Immature natural killer cell (primary cell): ENCODE measurements around the gene DACT2. TPM values are rescaled to one million over a fixed set of nuclear protein-coding genes. Genes with fewer than 3 reads are reported as not detected.
A peak's percentile ranks its signal among the peaks of the same experiment; 100 is the strongest.
"Not testable (repeated sequence)": the region's sequence is repeated elsewhere in the genome, so short reads cannot be mapped to it uniquely, and the experiment has no call there.

ENCODE experiments used
- DNase-seq, 3 donors: peaks; one replicate each; pipeline ENCODE4 v3.0.0; 2022; ENCODE audit warnings: mixed read lengths in 1 of 3
- H3K27ac Mint-ChIP-seq, 6 donors: one replicate each; pipeline ENCODE4 v1.8.0; 2020; ENCODE audit warnings: mixed read lengths in 6 of 6, mild to moderate bottlenecking in 5 of 6, inconsistent platforms in 4 of 6, moderate library complexity in 3 of 6
- H3K27me3 Mint-ChIP-seq, 3 donors: one replicate each; pipeline ENCODE4 v1.8.0; 2020 to 2021; ENCODE audit warnings: low read depth in 3 of 3, mild to moderate bottlenecking in 3 of 3, mixed read lengths in 3 of 3, moderate library complexity in 3 of 3, inconsistent platforms in 1 of 3
- H3K36me3 Mint-ChIP-seq, 3 donors: one replicate each; pipeline ENCODE4 v1.8.0; 2020; ENCODE audit warnings: mixed read lengths in 3 of 3, inconsistent platforms in 2 of 3, mild to moderate bottlenecking in 2 of 3
- H3K4me1 Mint-ChIP-seq, 2 donors: one replicate each; pipeline ENCODE4 v1.8.0; 2020; ENCODE audit warnings: inconsistent platforms in 2 of 2, mild to moderate bottlenecking in 2 of 2, mixed read lengths in 2 of 2, moderate library complexity in 1 of 2
- H3K4me3 Mint-ChIP-seq, 5 donors: one replicate each; pipeline ENCODE4 v1.8.0; 2020; ENCODE audit warnings: mild to moderate bottlenecking in 5 of 5, mixed read lengths in 5 of 5, inconsistent platforms in 3 of 5, moderate library complexity in 3 of 5
- H3K9me3 Mint-ChIP-seq, 6 donors: one replicate each; pipeline ENCODE4 v1.8.0; 2020; ENCODE audit warnings: mild to moderate bottlenecking in 6 of 6, mixed read lengths in 6 of 6, inconsistent platforms in 4 of 6, moderate library complexity in 3 of 6
- polyA plus RNA-seq, 3 donors: library from polyadenylated mRNA; unstranded; fragments of 300-500 nt; fragmentation: Illumina TruSeq; gene quantifications; one replicate each; pipeline ENCODE4 v1.2.3, GENCODE V29; 2021

Gene DACT2
- polyA plus RNA-seq, 3 donors from 2014 or later = not detected

DNA sequence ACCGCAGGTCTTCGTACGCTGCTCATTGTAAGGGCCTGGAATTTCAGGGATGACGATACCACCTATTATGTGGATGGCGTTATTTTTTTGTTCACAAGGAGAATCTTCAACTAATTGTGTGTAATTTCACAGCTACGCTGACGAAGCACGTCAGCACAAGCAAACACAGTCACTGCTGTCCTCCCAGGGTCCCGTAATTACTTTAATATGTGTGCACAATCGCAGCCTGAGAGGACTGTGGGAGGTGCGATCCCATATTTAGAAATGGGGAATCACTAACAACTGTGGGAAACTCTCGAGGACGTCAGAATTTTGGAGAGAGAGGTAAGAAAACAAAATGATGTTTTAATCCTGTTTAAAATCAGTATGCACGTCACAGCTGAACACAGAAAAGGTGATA, 40.2 kb upstream of the DACT2 start:
- peaks cover 0 to 1% (median 0%) of the 10 kb centered on the region in 6 donors for H3K9me3 Mint-ChIP-seq
- peaks cover 0 to 3% (median 0%) of the 10 kb centered on the region in 3 donors for H3K36me3 Mint-ChIP-seq
- DNase-seq = no peak
- no peaks in the 10 kb centered on the region for H3K4me1 Mint-ChIP-seq
- no peak overlapping the region for H3K27ac Mint-ChIP-seq
- H3K4me3 Mint-ChIP-seq = no peak overlapping the region
- H3K27me3 Mint-ChIP-seq = peaks cover 1 to 9% (median 6%) of the 10 kb centered on the region in 3 donors

DNA sequence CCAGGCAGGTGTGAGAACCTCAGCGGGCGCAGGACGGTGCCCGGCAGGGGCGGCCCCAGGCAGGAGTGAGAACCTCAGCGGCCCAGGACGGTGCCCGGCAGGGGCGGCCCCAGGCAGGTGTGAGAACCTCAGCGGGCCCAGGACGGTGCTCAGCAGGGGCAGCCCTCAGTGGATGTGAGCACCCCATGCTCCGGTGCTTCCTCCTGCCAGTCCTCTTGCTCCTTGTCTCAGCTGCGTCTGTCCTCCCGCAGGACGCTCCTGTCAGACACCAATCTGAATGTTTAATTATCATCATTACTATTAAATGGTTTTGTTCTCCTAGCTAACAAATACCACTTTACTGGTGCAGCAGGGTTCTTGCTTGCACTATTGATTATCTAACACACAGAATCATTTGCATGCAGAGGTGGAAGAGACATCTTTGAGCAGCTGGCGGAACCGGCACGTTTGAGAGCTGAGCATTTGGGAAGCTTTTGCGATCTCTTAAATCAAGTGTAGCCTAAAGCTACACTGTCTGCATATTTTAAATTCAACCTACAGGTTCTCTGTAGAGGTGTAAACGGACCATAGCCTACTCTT, 39.4 kb upstream of the DACT2 start:
- DNase-seq = no peak
- Mint-ChIP-seq H3K27ac (peak overlapping the region in 1 of 6 donors; percentile 70), H3K4me1 (no peaks in the 10 kb centered on the region), H3K4me3 (no peak overlapping the region), H3K9me3 (no peaks in the 10 kb centered on the region), H3K27me3 (peaks cover 0 to 6% (median 4%) of the 10 kb centered on the region in 3 donors), H3K36me3 (peaks cover 0 to 3% (median 0%) of the 10 kb centered on the region in 3 donors)

DNA sequence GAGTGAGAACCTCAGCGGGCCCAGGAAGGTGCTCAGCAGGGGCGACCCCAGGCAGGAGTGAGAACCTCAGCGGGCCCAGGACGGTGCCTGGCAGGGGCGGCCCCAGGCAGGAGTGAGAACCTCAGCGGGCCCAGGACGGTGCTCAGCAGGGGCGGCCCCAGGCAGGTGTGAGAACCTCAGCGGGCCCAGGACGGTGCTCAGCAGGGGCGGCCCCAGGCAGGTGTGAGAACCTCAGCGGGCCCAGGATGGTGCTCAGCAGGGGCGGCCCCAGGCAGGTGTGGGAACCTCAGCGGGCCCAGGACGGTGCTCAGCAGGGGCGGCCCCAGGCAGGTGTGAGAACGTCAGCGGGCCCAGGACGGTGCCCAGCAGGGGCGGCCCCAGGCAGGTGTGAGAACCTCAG, 37.3 kb upstream of the DACT2 start:
- H3K4me1 Mint-ChIP-seq, DNase-seq, H3K27ac Mint-ChIP-seq, H3K9me3 Mint-ChIP-seq, H3K4me3 Mint-ChIP-seq, H3K36me3 Mint-ChIP-seq: not testable (repeated sequence)
- H3K27me3 Mint-ChIP-seq = peaks cover 0 to 10% (median 4%) of the 10 kb centered on the region in 3 donors

DNA sequence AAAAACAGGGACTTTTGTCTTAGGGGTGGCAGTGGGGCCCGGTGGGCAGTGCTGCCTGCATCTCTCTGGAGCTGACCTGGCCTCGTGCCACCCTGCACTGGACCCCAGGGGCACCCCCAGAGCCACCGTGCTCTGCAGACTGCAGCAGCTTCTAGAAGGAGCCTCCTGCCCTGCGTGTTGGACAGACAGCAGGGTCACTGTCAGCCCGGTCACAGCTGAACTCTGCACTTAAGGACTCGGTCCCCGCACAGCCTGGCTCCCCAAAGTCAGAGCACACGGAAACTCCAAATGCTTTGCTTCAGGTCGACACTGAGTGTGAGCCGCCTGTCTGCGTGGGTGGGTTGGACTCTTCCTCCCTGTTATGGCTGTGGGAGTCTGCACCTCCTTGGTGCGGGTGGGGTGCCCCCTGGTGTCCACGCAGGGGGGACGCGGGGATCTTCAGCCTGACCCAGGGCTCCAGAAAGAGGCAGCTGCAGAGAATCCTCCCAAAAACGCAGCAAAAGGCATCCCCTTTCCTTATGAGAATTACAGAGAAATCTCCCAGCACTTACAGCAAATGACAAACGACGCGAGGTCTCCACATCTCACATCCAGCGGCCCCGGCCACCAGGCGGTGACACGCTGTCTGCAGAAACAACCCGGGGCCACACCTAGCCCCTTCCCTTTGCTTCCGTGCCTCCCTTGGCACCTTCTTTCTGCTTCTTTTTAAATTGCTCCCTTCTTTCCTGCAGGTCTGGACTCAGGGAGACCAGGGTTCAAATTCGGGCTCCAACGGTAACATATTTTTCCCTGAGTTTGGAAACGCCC, 36.3 kb upstream of the DACT2 start:
- DNase-seq = peak; percentile 34 to 68 (median 59)
- peaks cover 0 to 6% (median 0%) of the 10 kb centered on the region in 3 donors for H3K36me3 Mint-ChIP-seq
- H3K4me3 Mint-ChIP-seq = no peak overlapping the region
- peak overlapping the region in 1 of 6 donors; percentile 53 for H3K27ac Mint-ChIP-seq
- peaks cover 0 to 2% of the 10 kb centered on the region in 2 donors for H3K4me1 Mint-ChIP-seq
- peaks cover 0 to 6% (median 4%) of the 10 kb centered on the region in 3 donors for H3K27me3 Mint-ChIP-seq
- no peaks in the 10 kb centered on the region for H3K9me3 Mint-ChIP-seq

DNA sequence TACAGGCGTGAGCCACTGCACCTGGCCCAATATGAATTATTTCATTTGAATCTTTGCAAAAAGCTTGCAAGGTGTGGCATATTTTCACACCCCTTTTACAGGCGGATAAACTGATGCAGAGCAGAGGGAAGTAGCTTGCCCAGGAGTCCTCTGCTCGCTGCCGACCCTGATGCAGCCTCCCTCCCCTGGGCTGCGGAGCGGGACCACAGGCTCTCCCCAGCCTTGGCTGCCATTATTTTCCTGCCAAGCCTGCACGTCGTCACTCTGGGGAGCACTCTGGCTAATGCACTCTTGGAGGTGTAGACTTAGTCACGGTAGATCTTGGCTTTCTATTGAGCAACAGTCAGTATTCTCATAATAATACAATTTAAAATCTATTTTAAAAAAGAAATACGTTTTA, 34.8 kb upstream of the DACT2 start:
- Mint-ChIP-seq H3K9me3 (peaks cover 0 to 1% (median 0%) of the 10 kb centered on the region in 6 donors), H3K4me3 (no peak overlapping the region), H3K27me3 (peaks cover 1 to 10% (median 9%) of the 10 kb centered on the region in 3 donors), H3K4me1 (peaks cover 1 to 16% of the 10 kb centered on the region in 2 donors), H3K27ac (no peak overlapping the region), H3K36me3 (peaks cover 0 to 5% (median 0%) of the 10 kb centered on the region in 3 donors)
- DNase-seq = no peak

DNA sequence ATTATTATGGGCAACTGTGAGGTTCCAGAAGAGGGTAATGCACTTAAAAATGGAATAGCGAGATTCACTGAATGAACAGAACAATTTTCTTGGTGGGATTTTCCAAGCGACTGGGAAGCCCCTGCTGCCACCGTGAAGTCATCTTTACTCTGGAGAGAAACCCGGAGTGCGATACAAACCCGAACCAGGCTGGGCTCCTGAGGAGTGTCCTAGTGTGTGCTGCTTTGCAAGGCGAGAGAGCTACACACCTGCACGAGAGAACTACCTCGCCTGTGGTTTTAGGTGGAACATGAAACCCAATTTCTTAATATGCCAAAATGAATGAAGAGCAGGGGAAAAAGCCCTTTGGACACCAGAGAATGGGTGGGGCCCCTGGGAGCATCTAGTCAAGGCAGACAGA, 33.5 kb upstream of the DACT2 start:
- Mint-ChIP-seq H3K36me3 (peaks cover 0 to 4% (median 0%) of the 10 kb centered on the region in 3 donors), H3K27ac (no peak overlapping the region), H3K27me3 (peaks cover 2 to 10% (median 10%) of the 10 kb centered on the region in 3 donors), H3K4me1 (peaks cover 1 to 16% of the 10 kb centered on the region in 2 donors), H3K4me3 (no peak overlapping the region), H3K9me3 (peaks cover 0 to 1% (median 0%) of the 10 kb centered on the region in 6 donors)
- no peak for DNase-seq

DNA sequence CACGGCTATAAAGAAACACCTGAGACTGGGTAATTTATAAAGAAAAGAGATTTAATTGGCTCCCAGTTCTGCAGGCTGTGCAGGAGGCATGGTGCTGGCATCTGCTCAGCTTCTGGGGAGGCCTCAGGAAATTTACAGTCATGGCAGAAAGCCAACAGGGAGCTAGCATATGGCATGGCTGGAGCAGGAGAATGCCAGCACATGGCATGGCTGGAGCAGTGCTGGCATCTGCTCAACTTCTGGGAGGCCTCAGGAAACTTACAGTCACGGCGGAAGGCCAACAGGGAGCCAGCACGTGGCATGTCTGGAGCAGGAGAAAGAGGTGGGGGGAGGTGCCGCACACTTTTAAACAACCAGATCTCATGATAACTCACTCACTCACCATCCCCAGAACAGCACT, 32.5 kb upstream of the DACT2 start:
- H3K27me3 Mint-ChIP-seq = peaks cover 7 to 12% (median 10%) of the 10 kb centered on the region in 3 donors
- peaks cover 1 to 21% of the 10 kb centered on the region in 2 donors for H3K4me1 Mint-ChIP-seq
- no peak overlapping the region for H3K4me3 Mint-ChIP-seq
- no peak for DNase-seq
- H3K36me3 Mint-ChIP-seq = peaks cover 0 to 4% (median 0%) of the 10 kb centered on the region in 3 donors
- no peak overlapping the region for H3K27ac Mint-ChIP-seq
- peaks cover 0 to 1% (median 0%) of the 10 kb centered on the region in 6 donors for H3K9me3 Mint-ChIP-seq

DNA sequence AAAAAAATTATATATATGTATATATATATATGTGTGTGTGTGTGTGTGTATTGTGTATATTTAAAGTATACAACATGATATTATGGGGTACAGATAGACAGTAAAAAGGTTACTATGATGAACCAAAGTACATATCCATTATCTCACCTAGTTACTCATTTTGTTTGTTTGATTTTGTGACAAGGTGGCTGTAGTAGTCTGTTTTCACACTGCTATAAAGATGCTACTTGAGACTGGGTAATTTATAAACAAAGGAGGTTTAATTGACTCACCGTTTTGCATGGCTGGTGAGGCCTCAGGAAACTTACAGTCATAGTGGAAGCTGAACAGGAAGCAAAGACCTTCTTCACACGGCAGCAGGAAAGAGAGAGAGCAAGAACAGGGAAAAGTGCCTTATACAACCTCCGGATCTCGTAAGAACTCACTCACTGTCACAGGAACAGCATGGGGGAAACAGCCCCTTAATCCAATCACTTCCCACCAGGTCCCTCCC, 30.2 kb upstream of the DACT2 start:
- H3K27ac Mint-ChIP-seq = no peak overlapping the region
- H3K27me3 Mint-ChIP-seq = peaks cover 8 to 15% (median 9%) of the 10 kb centered on the region in 3 donors
- peaks cover 17 to 36% of the 10 kb centered on the region in 2 donors for H3K4me1 Mint-ChIP-seq
- peak overlapping the region in 1 of 5 donors; percentile 25 for H3K4me3 Mint-ChIP-seq
- DNase-seq = no peak
- H3K36me3 Mint-ChIP-seq = peaks cover 0 to 4% (median under 1%) of the 10 kb centered on the region in 3 donors
- H3K9me3 Mint-ChIP-seq = peaks cover 0 to 1% (median 0%) of the 10 kb centered on the region in 6 donors

DNA sequence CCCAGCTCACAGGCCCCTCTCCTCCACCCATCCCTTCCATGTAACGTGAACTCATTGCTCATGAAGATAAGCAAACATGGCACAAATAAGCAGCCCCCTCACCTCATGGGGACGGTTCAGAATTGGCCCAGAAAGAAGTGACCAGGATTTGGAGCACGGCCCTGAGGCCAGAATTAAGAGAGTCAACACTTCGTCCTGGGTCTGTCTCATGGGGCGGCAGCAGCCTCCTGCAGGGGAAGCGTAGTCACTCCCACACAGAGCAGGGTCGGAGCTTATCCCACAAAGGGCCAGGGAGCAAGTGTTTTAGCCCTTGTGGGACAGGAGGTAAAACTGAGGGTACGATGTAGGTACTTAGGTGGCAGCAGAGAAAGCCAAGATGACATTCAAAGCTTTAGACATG, 28.6 kb upstream of the DACT2 start:
- peak overlapping the region in 1 of 6 donors; percentile 57 for H3K27ac Mint-ChIP-seq
- no peak overlapping the region for H3K4me3 Mint-ChIP-seq
- peaks cover 0 to 4% (median 3%) of the 10 kb centered on the region in 3 donors for H3K36me3 Mint-ChIP-seq
- H3K27me3 Mint-ChIP-seq = peaks cover 13 to 19% (median 14%) of the 10 kb centered on the region in 3 donors
- DNase-seq = no peak
- peaks cover 0 to 2% (median 0%) of the 10 kb centered on the region in 6 donors for H3K9me3 Mint-ChIP-seq
- H3K4me1 Mint-ChIP-seq = peaks cover 32 to 52% of the 10 kb centered on the region in 2 donors

DNA sequence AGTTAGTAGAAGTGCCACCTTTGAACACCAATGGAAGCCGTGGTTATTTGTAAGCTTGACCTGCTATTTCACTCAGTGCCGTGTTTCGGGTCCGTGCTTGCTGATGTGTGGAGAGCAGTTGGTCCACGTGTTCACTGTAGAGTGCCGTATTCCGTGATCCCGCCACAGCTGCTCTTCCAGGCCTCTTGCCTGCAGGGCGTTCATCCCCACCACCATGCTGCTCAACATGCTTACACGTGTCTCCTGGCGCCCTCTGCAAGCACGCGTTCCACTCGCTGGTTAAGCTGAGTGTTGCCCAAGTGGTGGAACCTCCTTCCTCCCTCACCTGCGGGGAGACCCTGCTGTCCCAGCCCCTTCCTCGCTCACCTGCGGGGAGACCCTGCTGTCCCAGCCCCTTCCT, 28.0 kb upstream of the DACT2 start:
- Mint-ChIP-seq H3K36me3 (peaks cover 0 to 4% (median 3%) of the 10 kb centered on the region in 3 donors), H3K27me3 (peaks cover 13 to 16% (median 14%) of the 10 kb centered on the region in 3 donors), H3K4me3 (peak overlapping the region in 1 of 5 donors; percentile 51), H3K9me3 (peaks cover 0 to 2% (median 0%) of the 10 kb centered on the region in 6 donors), H3K27ac (peak overlapping the region in 1 of 6 donors; percentile 92), H3K4me1 (peaks cover 38 to 58% of the 10 kb centered on the region in 2 donors)
- DNase-seq = no peak

DNA sequence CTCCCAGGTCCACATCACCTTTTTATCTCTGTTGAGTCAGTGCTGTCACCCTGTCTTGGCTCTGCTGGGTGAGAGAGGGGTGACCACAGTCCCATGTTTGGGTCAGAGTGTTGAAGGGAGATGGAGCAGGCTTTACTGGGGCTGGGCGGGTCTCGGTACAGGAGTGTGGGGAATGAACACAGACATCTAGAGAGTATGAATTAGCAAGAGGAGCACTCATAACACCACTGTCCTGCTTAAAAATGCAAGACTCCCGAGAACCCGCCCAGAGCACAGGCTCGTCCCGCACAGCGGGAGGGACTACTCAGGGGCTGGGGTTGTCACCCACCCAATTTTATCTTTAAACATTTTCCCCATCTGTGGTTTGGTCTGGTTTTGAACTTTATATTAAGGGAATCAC, 27.5 kb upstream of the DACT2 start:
- H3K4me3 Mint-ChIP-seq = peak overlapping the region in 1 of 5 donors; percentile 51
- peaks cover 0 to 2% (median 0%) of the 10 kb centered on the region in 6 donors for H3K9me3 Mint-ChIP-seq
- peak overlapping the region in 2 of 6 donors; percentile 71 to 92 for H3K27ac Mint-ChIP-seq
- peaks cover 39 to 63% of the 10 kb centered on the region in 2 donors for H3K4me1 Mint-ChIP-seq
- H3K27me3 Mint-ChIP-seq = peaks cover 13 to 16% (median 14%) of the 10 kb centered on the region in 3 donors
- no peak for DNase-seq
- peaks cover 0 to 4% (median 3%) of the 10 kb centered on the region in 3 donors for H3K36me3 Mint-ChIP-seq

DNA sequence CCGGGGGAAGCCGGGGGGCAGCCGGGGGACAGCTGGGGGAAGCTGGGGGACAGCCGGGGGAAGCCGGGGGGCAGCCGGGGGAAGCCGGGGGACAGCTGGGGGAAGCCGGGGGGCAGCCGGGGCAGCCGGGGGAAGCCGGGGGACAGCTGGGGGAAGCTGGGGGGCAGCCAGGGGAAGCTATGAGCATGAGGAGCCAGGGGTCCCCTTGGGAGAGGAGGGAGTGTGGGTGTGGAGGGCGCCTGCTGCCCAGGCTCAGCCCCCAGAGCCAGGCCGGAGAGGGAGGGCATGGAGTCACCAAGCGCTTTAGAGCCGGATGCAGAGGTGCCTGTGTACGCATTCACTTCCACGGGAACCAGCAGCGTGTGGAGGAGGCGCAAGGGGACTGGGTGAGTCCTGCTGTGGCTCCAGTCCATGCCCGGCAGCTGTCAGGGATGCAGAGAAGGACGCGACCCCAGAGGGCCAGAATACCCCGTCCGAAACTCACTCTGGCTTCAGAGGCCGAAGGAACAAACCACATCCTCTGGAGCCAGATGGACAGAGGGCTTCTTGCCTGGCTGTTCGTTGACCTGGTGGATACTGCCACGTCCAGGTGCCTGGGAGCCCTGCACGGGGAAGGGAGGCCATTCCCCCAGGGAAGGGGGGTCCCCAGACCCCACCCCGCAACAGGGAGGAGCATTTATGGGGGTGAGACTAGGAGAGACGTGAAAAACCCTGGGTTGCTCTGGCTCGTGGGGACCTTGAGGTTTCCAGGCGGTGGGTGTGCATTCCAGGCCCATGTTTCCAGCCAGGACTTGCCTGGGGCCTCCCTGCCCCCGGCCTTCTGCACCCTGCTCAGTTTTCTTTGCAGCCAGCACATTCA, 26.5 kb upstream of the DACT2 start:
- H3K27me3 Mint-ChIP-seq = peaks cover 13 to 16% (median 14%) of the 10 kb centered on the region in 3 donors
- peak overlapping the region in 2 of 6 donors; percentile 71 to 92 for H3K27ac Mint-ChIP-seq

DNA sequence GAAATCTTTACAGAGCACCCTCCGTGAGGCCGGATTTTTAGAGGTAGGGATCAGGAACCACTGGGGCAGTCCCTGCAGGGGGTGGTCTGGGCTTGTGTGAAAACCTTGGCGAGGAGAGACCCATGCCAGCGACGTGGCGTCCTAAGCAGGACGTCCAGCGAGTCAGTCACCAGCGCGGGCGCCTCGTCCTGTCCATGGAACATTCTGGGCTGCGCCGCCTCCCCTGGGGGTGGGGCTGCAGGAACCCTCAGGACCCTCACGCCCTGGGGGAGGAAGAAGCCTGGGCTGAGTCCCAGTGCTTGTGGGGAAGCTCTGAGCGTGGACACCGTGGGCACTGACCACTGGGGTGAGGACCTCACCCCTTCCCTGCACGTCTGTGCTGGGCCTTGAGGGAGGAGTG, 25.7 kb upstream of the DACT2 start:
- no peak for DNase-seq
- H3K4me3 Mint-ChIP-seq = peak overlapping the region in 3 of 5 donors; percentile 18 to 74 (median 69)
- H3K27ac Mint-ChIP-seq = peak overlapping the region in 5 of 6 donors; percentile 78 to 97 (median 87)
- H3K27me3 Mint-ChIP-seq = peaks cover 13 to 15% (median 14%) of the 10 kb centered on the region in 3 donors
- peaks cover 0 to 4% (median 3%) of the 10 kb centered on the region in 3 donors for H3K36me3 Mint-ChIP-seq
- peaks cover 0 to 2% (median 0%) of the 10 kb centered on the region in 6 donors for H3K9me3 Mint-ChIP-seq
- H3K4me1 Mint-ChIP-seq = peaks cover 39 to 59% of the 10 kb centered on the region in 2 donors

More for the DNA sequence above, 26.5 kb upstream of the DACT2 start:
- H3K36me3 Mint-ChIP-seq = peaks cover 0 to 6% (median 3%) of the 10 kb centered on the region in 3 donors
- peak overlapping the region in 3 of 5 donors; percentile 7 to 59 (median 45) for H3K4me3 Mint-ChIP-seq
- H3K9me3 Mint-ChIP-seq = peaks cover 0 to 2% (median 0%) of the 10 kb centered on the region in 6 donors
- peaks cover 39 to 67% of the 10 kb centered on the region in 2 donors for H3K4me1 Mint-ChIP-seq
- no peak for DNase-seq
